GM12878 (cell line): ENCODE results near the gene MAN2A2. TPM values are rescaled to one million over a fixed set of nuclear protein-coding genes. Genes with fewer than 3 reads are reported as not detected.

Source experiments
- ATAC-seq: fragments of 200-7000 bp; cut with Tn5 transposase; 3 replicates; pipeline ENCODE4 v1.9.1; 2020; ENCODE audit warnings: mild to moderate bottlenecking, moderate library complexity
- BruUV-seq: library from RNA; stranded (reverse); fragments of 400-500 nt; replicated peaks from 2 replicates; lab custom pipeline; 2021; lab: Mats Ljungman, UMichigan
- CTCF ChIA-PET: fragments of 300-600 bp; sonication (Branson Sonifier 250); formaldehyde crosslinking; extraction: SDS; loops from one replicate; lab custom pipeline; 2021; ENCODE audit warnings: inconsistent platforms; lab: Yijun Ruan, JAX
- POLR2A ChIA-PET: fragments of 350-600 bp; formaldehyde crosslinking; extraction: SDS; loops from one replicate; lab custom pipeline; 2021; ENCODE audit warnings: inconsistent platforms; lab: Charles Lee
- RAD21 ChIA-PET: fragments of 300-600 bp; sonication (Branson Sonifier 250); formaldehyde crosslinking; loops from one replicate; lab custom pipeline; 2023; ENCODE audit warnings: antibody characterized with exemption; ENCODE audit not compliant: unreplicated experiment; lab: Charles Lee
- SMC1A ChIA-PET: fragments of 300-600 bp; sonication (Branson Sonifier 250); formaldehyde crosslinking; loops from one replicate; lab custom pipeline; 2023; ENCODE audit not compliant: unreplicated experiment, uncharacterized antibody; lab: Charles Lee
- DNase-seq: peaks from one replicate; pipeline ENCODE4 v3.0.0-alpha.2; 2011; ENCODE audit warnings: low read depth, low spot score
- FAIRE-seq: peaks from 3 replicates; lab custom pipeline; 2011; peaks lifted over from hg19 to GRCh38; lab: Jason Lieb, UNC
- H2AFZ ChIP-seq: 2 replicates; pipeline ENCODE4 v1.6.0; 2011; ENCODE audit warnings: low read depth, low read length, control low read depth; ENCODE audit not compliant: control insufficient read depth
- H3K27ac ChIP-seq: 2 replicates; pipeline ENCODE4 v1.5.1; 2011; ENCODE audit warnings: control low read depth; ENCODE audit not compliant: control insufficient read depth, insufficient read depth
- H3K27me3 ChIP-seq, 2 experiments: replicated peaks in 1 of 2; 2 replicates each; pipeline versions ENCODE4 v1.6.0 to v1.6.1; 2011; ENCODE audit warnings: low read length in 1 of 2; ENCODE audit not compliant: control insufficient read depth in 2 of 2, insufficient read depth in 2 of 2
- H3K36me3 ChIP-seq, 2 experiments: 2 replicates each; pipeline ENCODE4 v1.5.1; 2011; ENCODE audit warnings: low read length in 1 of 2; ENCODE audit not compliant: control insufficient read depth in 2 of 2, insufficient read depth in 2 of 2
- H3K4me1 ChIP-seq: 2 replicates; pipeline ENCODE4 v1.6.1; 2011; ENCODE audit warnings: mild to moderate bottlenecking, low read length, moderate library complexity, mixed read lengths; ENCODE audit not compliant: control insufficient read depth, insufficient read depth
- H3K4me2 ChIP-seq: 2 replicates; pipeline ENCODE4 v1.6.0; 2011; ENCODE audit warnings: control low read depth; ENCODE audit not compliant: control insufficient read depth, insufficient read depth
- H3K4me3 ChIP-seq: fragments of 200-600 bp; sonication (generic); 2 replicates; pipeline ENCODE4 v1.5.1; 2016
- H3K79me2 ChIP-seq: 2 replicates; pipeline ENCODE4 v1.6.0; 2011; ENCODE audit warnings: low read length; ENCODE audit not compliant: control insufficient read depth, insufficient read depth
- H3K9ac ChIP-seq: 2 replicates; pipeline ENCODE4 v1.8.0; 2011; ENCODE audit warnings: low read length, control low read depth, mixed read lengths; ENCODE audit not compliant: control insufficient read depth, insufficient read depth
- H3K9me3 ChIP-seq: replicated peaks from 3 replicates; pipeline ENCODE4 v1.5.1; 2011; ENCODE audit warnings: mild to moderate bottlenecking, low read length; ENCODE audit not compliant: control insufficient read depth, insufficient read depth
- H4K20me1 ChIP-seq: 2 replicates; pipeline ENCODE4 v1.6.0; 2011; ENCODE audit not compliant: control insufficient read depth, insufficient read depth
- CEBPB ChIP-seq, 2 experiments: fragments of 150-350 bp in 1 of 2; IDR thresholded peaks; 2 replicates each; pipeline ENCODE4 v1.6.1; 2012 to 2014; ENCODE audit warnings: low read depth in 2 of 2, low read length in 2 of 2, borderline replicate concordance in 1 of 2, inconsistent platforms in 1 of 2
- CHD2 ChIP-seq: IDR thresholded peaks from 2 replicates; pipeline ENCODE4 v1.6.1; 2011; ENCODE audit warnings: low read depth, low read length, improper control_type of control experiment, borderline replicate concordance
- ETV6 ChIP-seq, 2 experiments: fragments of 450-650 bp in 1 of 2; IDR thresholded peaks in 1 of 2; conservative IDR thresholded peaks in 1 of 2; 2 replicates each; pipeline ENCODE4 v1.6.1; 2014; ENCODE audit warnings: antibody characterized with exemption in 1 of 2, borderline replicate concordance in 1 of 2, low read depth in 1 of 2, mild to moderate bottlenecking in 1 of 2, moderate library complexity in 1 of 2
- JUNB ChIP-seq: IDR thresholded peaks from 2 replicates; pipeline ENCODE4 v1.6.1; 2016; ENCODE audit warnings: antibody characterized with exemption, mild to moderate bottlenecking
- MYB ChIP-seq: fragments of 150-350 bp; IDR thresholded peaks from 2 replicates; pipeline ENCODE4 v1.6.1; 2014; ENCODE audit warnings: mild to moderate bottlenecking, low read depth, low read length, borderline replicate concordance
- PAX5 ChIP-seq: IDR thresholded peaks from 2 replicates; pipeline ENCODE4 v1.6.1; 2011; ENCODE audit warnings: low read depth, low read length, borderline replicate concordance
- SREBF2 ChIP-seq: IDR thresholded peaks from 2 replicates; pipeline ENCODE4 v1.6.1; 2012; ENCODE audit warnings: mild to moderate bottlenecking, low read length
- TBL1XR1 ChIP-seq: IDR thresholded peaks from 2 replicates; pipeline ENCODE4 v1.6.1; 2012; ENCODE audit warnings: low read depth, low read length, improper control_type of control experiment
- WGBS: methylation state at CpG from one replicate; pipeline ENCODE4 v1.1.6; 2016; ENCODE audit warnings: low lambda C conversion rate; ENCODE audit not compliant: insufficient replicate concordance, insufficient coverage; ENCODE audit errors: missing lambda C conversion rate; 5-methylcytosine and 5-hydroxymethylcytosine counted together
- in situ Hi-C: fragments of 300-500 bp; cut with MboI; formaldehyde crosslinking; loops from 9 replicates; pipeline ENCODE4 v1.14.3; 2018; ENCODE audit warnings: mixed read lengths
- intact Hi-C: fragments of 100-400 bp; cut with micrococcal nuclease; formaldehyde crosslinking; loops from one replicate; pipeline ENCODE4 v1.14.2; 2022; ENCODE audit not compliant: unreplicated experiment
- polyA plus RNA-seq, 11 experiments: library from polyadenylated mRNA; depleted of rRNA in 4 of 11; unstranded in 6 of 11; stranded (reverse) in 5 of 11; fragments of >200 nt; fragmentation: Nextera tagmentation in 4 of 11; fragmentation: Illumina TruSeq in 1 of 11; extraction: Ambion mirVana in 4 of 11; extraction: Trizol in 1 of 11; gene quantifications; 1 replicate in 1 of 11; 2 replicates in 10 of 11; pipeline versions ENCODE4 v1.2.1 to v1.2.3, GENCODE V29; 2011 to 2016; ENCODE audit warnings: inconsistent platforms in 2 of 11, missing spikeins in 2 of 11, low read depth in 1 of 11
- total RNA-seq, 4 experiments: library from RNA; depleted of rRNA in 3 of 4; stranded (reverse); fragments of >200 nt in 3 of 4; fragmentation: Illumina TruSeq in 1 of 4; extraction: Trizol in 1 of 4; gene quantifications; 2 replicates each; pipeline versions ENCODE4 v1.2.1 to v1.2.3, GENCODE V29; 2013 to 2021

MAN2A2 gene
- total and polyA plus RNA-seq, 10 of the 15 experiments (the other 5 are each of a cell fraction or from before 2014, with no cell fraction given), result 4.2 to 79.4 (median 23.2) TPM

DNA sequence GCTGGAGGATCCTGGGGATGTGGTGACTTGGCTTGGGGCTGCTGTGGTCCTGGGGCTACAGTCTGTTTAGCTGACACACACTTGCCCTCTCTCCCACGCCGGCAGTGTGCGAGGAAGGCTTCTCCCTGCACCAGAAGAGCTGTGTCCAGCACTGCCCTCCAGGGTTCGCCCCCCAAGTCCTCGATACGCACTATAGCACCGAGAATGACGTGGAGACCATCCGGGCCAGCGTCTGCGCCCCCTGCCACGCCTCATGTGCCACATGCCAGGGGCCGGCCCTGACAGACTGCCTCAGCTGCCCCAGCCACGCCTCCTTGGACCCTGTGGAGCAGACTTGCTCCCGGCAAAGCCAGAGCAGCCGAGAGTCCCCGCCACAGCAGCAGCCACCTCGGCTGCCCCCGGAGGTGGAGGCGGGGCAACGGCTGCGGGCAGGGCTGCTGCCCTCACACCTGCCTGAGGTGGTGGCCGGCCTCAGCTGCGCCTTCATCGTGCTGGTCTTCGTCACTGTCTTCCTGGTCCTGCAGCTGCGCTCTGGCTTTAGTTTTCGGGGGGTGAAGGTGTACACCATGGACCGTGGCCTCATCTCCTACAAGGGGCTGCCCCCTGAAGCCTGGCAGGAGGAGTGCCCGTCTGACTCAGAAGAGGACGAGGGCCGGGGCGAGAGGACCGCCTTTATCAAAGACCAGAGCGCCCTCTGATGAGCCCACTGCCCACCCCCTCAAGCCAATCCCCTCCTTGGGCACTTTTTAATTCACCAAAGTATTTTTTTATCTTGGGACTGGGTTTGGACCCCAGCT, 21.7 kb upstream of the MAN2A2 start:
- ChIA-PET SMC1A (no interaction called here), RAD21 (interaction anchor here (1.0 kb wide), 1 partner anchor 233 kb away, joined by 6 read pairs; no protein-coding TSS in a partner anchor), POLR2A (no interaction called here), CTCF (no interaction called here)
- DNase-seq (no peak), FAIRE-seq (no peak), ATAC-seq (no peak)
- TF ChIP-seq PAX5, result no peak
- TF ChIP-seq JUNB, result no peak
- TF ChIP-seq MYB, result no peak
- TF ChIP-seq CEBPB (IDR thresholded peaks at IDR 0.05; ENCODE audit: borderline replicate concordance in 1 of 2, low read depth in 2 of 2, low read length in 2 of 2), result no peak
- TF ChIP-seq CHD2, result no peak
- no peak for TF ChIP-seq SREBF2
- TF ChIP-seq TBL1XR1, result no peak
- TF ChIP-seq ETV6 (conservative IDR thresholded peaks at IDR 0.05 in 1 of 2, IDR thresholded peaks at IDR 0.05 in 1 of 2; ENCODE audit: borderline replicate concordance in 1 of 2, low read depth in 1 of 2), result no peak
- no peaks in the 10 kb centered on the region; the same call in 1 of the 2 replicates for H3K79me2 ChIP-seq
- H3K36me3 ChIP-seq, result peaks cover 17 to 33% of the 10 kb centered on the region in 2 experiments; a peak in 3 of 4 replicates
- no peak overlapping the region for H3K9ac ChIP-seq
- in situ Hi-C loops, result no loop called here
- H3K27me3 ChIP-seq, result no peaks in the 10 kb centered on the region
- 88% methylated on average over 35 of the region's 35 CpGs for WGBS
- no peak overlapping the region for H3K4me2 ChIP-seq
- no TSS peak for BruUV-seq
- H3K4me1 ChIP-seq, result peaks cover 16% of the 10 kb centered on the region
- H2AFZ ChIP-seq, result no peak overlapping the region
- intact Hi-C loops, result loop anchor here (10.0 kb wide), 1 partner anchor 387 kb away; no protein-coding TSS in a partner anchor
- no peaks in the 10 kb centered on the region for H4K20me1 ChIP-seq
- no peaks in the 10 kb centered on the region for H3K9me3 ChIP-seq
- no peak overlapping the region for H3K27ac ChIP-seq
- no peak overlapping the region for H3K4me3 ChIP-seq
